ENCODE data around the gene ANKFY1. TPM values are rescaled to one million over a fixed set of nuclear protein-coding genes. Genes with fewer than 3 reads are reported as not detected.

ANKFY1 gene
- total and polyA plus RNA-seq, 11 donors: 9.4 to 44.9 (median 23.9) TPM

DNA sequence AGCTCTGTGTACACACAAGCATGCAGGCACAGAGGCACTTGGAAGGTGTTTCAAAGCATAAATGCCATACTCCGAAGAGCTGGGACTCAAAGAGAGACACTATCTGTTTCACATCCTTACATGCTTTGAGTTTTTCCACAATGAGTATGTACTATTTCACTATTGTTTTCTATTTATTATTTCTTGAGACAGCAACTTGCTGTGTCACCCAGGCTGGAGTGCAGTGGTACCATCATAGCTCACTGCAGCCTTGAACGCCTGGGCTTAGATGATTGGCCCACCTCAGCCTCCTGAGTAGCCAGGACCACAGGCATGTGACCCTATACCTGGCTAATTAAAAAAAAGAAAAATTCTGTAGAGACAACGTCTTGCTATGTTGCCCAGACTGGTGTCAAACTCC is 89.2 kb downstream of the ANKFY1 start:
- Histone ChIP-seq H3K4me3 (no peak overlapping the region), H3K27ac (no peak overlapping the region), H3K4me1 (peaks cover 0 to 5% (median 0%) of the 10 kb centered on the region in 12 donors), H3K27me3 (no peaks in the 10 kb centered on the region), H3K9me3 (no peaks in the 10 kb centered on the region), H3K36me3 (peaks cover 8 to 100% (median 100%) of the 10 kb centered on the region in 9 donors)
- WGBS, 4 donors: 94 to 96% (median 95%) methylated on average over 3 of the region's 3 CpGs
- no peak for DNase-seq
- intact Hi-C loops (cut with DNase I): no loop called here
- ATAC-seq: no peak
- TF ChIP-seq, protein P1, sequence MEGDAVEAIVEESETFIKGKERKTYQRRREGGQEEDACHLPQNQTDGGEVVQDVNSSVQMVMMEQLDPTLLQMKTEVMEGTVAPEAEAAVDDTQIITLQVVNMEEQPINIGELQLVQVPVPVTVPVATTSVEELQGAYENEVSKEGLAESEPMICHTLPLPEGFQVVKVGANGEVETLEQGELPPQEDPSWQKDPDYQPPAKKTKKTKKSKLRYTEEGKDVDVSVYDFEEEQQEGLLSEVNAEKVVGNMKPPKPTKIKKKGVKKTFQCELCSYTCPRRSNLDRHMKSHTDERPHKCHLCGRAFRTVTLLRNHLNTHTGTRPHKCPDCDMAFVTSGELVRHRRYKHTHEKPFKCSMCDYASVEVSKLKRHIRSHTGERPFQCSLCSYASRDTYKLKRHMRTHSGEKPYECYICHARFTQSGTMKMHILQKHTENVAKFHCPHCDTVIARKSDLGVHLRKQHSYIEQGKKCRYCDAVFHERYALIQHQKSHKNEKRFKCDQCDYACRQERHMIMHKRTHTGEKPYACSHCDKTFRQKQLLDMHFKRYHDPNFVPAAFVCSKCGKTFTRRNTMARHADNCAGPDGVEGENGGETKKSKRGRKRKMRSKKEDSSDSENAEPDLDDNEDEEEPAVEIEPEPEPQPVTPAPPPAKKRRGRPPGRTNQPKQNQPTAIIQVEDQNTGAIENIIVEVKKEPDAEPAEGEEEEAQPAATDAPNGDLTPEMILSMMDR (IDR thresholded peaks at IDR 0.05): no peak
- no peak for TF ChIP-seq POLR2A (IDR thresholded peaks at IDR 0.05)

DNA sequence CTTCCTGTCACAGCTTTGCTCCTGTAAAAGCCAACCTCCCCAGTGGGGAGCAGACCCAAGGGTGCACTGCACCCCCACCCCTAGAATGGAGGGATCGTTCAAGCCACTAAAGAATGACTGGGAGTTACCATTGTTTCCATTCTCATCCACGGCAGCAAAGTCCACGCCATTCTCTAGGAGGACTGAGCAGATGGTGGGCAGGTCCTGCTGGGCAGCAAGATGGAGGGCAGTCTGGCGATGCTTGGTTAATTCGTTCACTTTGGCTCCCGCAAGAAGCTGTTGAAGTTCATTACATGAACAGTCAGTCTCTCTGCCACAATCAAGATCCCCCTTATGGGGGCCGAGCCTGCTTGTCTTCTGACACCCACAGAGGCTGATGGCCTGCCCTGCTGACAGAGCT is 90.0 kb downstream of the ANKFY1 start:
- Histone ChIP-seq H3K4me3 (no peak overlapping the region), H3K27me3 (no peaks in the 10 kb centered on the region), H3K36me3 (peaks cover 8 to 100% (median 100%) of the 10 kb centered on the region in 9 donors), H3K9me3 (no peaks in the 10 kb centered on the region), H3K27ac (no peak overlapping the region), H3K4me1 (peaks cover 0 to 5% (median 0%) of the 10 kb centered on the region in 12 donors)
- DNase-seq (no peak), ATAC-seq (no peak)
- no peak for TF ChIP-seq POLR2A (IDR thresholded peaks at IDR 0.05)
- TF ChIP-seq, protein P1 (IDR thresholded peaks at IDR 0.05): no peak
- 92 to 95% (median 94%) methylated on average over 7 of the region's 7 CpGs for WGBS, 4 donors
- intact Hi-C loops (cut with DNase I): no loop called here

DNA sequence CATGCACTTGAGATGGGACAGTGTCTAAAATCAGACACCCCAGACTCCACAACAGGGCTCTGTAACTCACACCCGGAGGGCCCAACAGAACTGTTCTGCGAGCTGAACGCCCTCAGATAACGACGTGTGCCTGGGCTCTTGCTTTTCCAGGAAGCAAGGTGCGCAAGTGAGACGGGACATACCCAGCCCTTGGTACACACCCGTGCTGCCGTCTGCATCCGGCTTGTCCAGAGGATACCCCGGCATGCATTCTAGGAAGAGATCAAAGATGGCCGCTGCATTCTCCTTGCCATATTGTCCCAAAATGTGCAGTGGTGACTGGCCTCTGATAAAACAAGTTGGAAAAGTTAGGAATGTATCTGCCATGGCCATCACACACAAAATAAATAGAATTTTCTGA is 91.4 kb downstream of the ANKFY1 start:
- Histone ChIP-seq H3K4me3 (no peak overlapping the region), H3K4me1 (peaks cover 0 to 5% (median 0%) of the 10 kb centered on the region in 12 donors), H3K36me3 (peaks cover 8 to 100% (median 100%) of the 10 kb centered on the region in 9 donors), H3K27me3 (no peaks in the 10 kb centered on the region), H3K27ac (no peak overlapping the region), H3K9me3 (no peaks in the 10 kb centered on the region)
- intact Hi-C loops (cut with DNase I): no loop called here
- ATAC-seq (no peak), DNase-seq (no peak)
- TF ChIP-seq POLR2A (IDR thresholded peaks at IDR 0.05): no peak
- TF ChIP-seq, protein P1 (IDR thresholded peaks at IDR 0.05): no peak
- 80 to 93% (median 92%) methylated on average over 12 of the region's 12 CpGs for WGBS, 4 donors

DNA sequence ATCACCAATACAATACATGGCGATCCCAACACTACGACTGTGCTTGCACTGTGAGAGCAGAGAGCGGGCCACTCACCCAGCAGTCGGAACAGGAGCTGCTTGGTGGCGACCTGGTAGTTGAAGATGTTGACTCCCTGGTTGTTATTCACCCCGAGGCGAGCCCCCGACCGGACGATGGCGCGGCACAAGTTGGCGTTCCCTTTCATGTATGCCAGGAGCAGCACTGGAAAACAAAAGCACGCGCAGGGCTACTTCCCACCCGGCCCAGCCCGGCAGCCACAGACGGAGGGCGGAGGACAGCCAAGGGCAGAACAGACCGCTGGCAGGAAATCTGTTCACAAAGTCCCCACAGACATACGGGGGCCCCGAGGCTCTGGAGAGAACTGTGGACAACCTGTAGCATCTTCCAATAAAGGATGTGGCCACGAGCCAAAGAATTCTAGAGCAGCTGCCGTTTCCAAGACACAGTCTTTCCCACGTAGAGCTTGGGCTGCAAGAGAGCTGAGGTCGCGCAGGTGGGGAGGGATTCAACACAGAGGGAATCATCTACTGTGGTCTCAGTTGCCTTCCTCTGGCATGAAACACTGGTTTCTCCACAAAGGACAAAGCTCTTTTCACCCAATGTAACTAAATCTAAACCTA is 93.0 kb downstream of the ANKFY1 start:
- peaks cover 0 to 5% (median 0%) of the 10 kb centered on the region in 12 donors for H3K4me1 ChIP-seq

More for the DNA sequence above, 93.0 kb downstream of the ANKFY1 start:
- 90 to 92% (median 91%) methylated on average over 24 to 27 of the region's 27 CpGs for whole genome bisulfite sequencing, 4 donors
- H3K9me3 ChIP-seq: no peaks in the 10 kb centered on the region
- H3K27me3 ChIP-seq: no peaks in the 10 kb centered on the region
- intact Hi-C loops (cut with DNase I): no loop called here
- DNase-seq (no peak), ATAC-seq (no peak)
- no peak overlapping the region for H3K27ac ChIP-seq
- no peak for TF ChIP-seq POLR2A (IDR thresholded peaks at IDR 0.05)
- TF ChIP-seq, protein P1 (IDR thresholded peaks at IDR 0.05): no peak
- peaks cover 8 to 100% (median 98%) of the 10 kb centered on the region in 9 donors for H3K36me3 ChIP-seq
- no peak overlapping the region for H3K4me3 ChIP-seq
